ENCODE data around the gene BST1. TPM values are rescaled to one million over a fixed set of nuclear protein-coding genes. Genes with fewer than 3 reads are reported as not detected.

Gene BST1
- total RNA-seq, 2 experiments from 2014 or later = 0.82 to 1.0 TPM

- H3K27ac Mint-ChIP-seq = peak within 1 kb of the TSS; percentile 91
- H3K4me3 Mint-ChIP-seq = peak within 1 kb of the TSS; percentile 85
- peaks cover 6% of the 10 kb centered on the region for H3K9me3 Mint-ChIP-seq
- H3K36me3 Mint-ChIP-seq (ENCODE audit: low read depth) = peaks cover 64% of the 10 kb centered on the region
- H3K4me1 Mint-ChIP-seq = peaks cover 78% of the 10 kb centered on the region
- H3K27me3 Mint-ChIP-seq = peaks cover 16% of the 10 kb centered on the region
- ChIA-PET CTCF (interaction anchor here (1.0 to 2.0 kb wide), 4 partner anchors 18 to 46 kb away, joined by 3 to 5 read pairs (median 4); no protein-coding TSS in a partner anchor), POLR2A (interaction anchor here (1.1 kb wide), 1 partner anchor 7 kb away, joined by 4 read pairs; no protein-coding TSS in a partner anchor)
- DNase-seq = peak; percentile 75
Observed at GRCh38 chr4:15778289-15779241, 75.7 kb downstream of the BST1 start, which contains the start of gene CD38. TSS of gene CD38 (plus strand) at chr4:15778328. CDS start at chr4:15778415, 87 bp downstream.

- peaks cover 80% of the 10 kb centered on the region for H3K4me1 Mint-ChIP-seq
- DNase-seq = no peak
- POLR2A ChIA-PET = interaction anchor here (0.6 to 1.1 kb wide), 3 partner anchors 8 to 26 kb away, joined by 3 to 4 read pairs (median 3); no protein-coding TSS in a partner anchor
- CTCF ChIA-PET = interaction anchor here (0.7 to 2.0 kb wide), 7 partner anchors 10 to 46 kb away, joined by 3 to 5 read pairs (median 3); no protein-coding TSS in a partner anchor
- H3K4me3 Mint-ChIP-seq = peak overlapping the region; percentile 85
- peaks cover 7% of the 10 kb centered on the region for H3K9me3 Mint-ChIP-seq
- peak overlapping the region; percentile 82 for H3K27ac Mint-ChIP-seq
- H3K27me3 Mint-ChIP-seq = peaks cover 12% of the 10 kb centered on the region
- peaks cover 65% of the 10 kb centered on the region for H3K36me3 Mint-ChIP-seq (ENCODE audit: low read depth)
Observed at GRCh38 chr4:15779306-15779705, 76.4 kb downstream of the BST1 start.

GRCh38 chr4:15779809-15780208 is 76.9 kb downstream of the BST1 start:
- ChIA-PET POLR2A (interaction anchor here (0.6 to 1.1 kb wide), 3 partner anchors 8 to 26 kb away, joined by 3 to 4 read pairs (median 3); no protein-coding TSS in a partner anchor), CTCF (interaction anchor here (0.6 to 2.0 kb wide), 6 partner anchors 9 to 38 kb away, joined by 3 to 5 read pairs (median 3); no protein-coding TSS in a partner anchor)
- Mint-ChIP-seq H3K9me3 (peaks cover 7% of the 10 kb centered on the region), H3K27ac (peak overlapping the region; percentile 82), H3K27me3 (peaks cover 9% of the 10 kb centered on the region), H3K36me3 (ENCODE audit: low read depth) (peaks cover 67% of the 10 kb centered on the region), H3K4me3 (peak overlapping the region; percentile 85), H3K4me1 (peaks cover 81% of the 10 kb centered on the region)
- DNase-seq = no peak

DNA sequence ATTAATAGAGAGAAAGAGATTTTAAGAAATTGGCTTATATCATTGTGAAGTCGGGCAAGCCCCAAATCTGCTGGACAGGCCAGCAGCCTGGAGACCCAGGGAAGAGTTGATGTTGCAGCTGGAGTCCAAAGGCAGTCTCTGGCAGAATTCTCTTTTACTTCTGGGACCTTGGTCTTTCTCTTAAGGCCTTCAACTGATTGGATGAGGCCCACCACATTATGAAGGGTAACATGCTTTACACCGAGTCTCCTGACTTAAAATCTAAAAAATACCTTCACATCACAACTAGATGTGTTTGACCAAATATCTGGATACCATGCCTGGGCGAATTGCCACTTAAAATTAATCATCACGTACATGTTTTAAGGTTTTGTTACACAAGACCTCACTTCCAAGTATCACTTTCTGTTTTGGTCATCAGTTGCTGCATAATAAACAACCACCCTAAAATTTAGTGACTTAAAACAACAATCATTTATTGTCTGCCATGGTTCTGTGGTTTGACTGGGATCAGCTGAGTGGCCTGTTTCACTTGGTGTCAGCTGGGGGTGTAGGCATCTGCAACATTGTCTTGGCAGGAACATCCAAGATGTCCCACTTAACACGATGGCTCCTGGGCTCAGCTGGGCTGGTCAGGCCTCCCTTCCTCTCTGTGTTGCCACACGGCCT is 78.7 kb downstream of the BST1 start:
- Mint-ChIP-seq H3K27ac (peak overlapping the region; percentile 73), H3K4me1 (peaks cover 80% of the 10 kb centered on the region), H3K27me3 (no peaks in the 10 kb centered on the region), H3K4me3 (peak overlapping the region; percentile 85), H3K9me3 (peaks cover 13% of the 10 kb centered on the region), H3K36me3 (ENCODE audit: low read depth) (peaks cover 75% of the 10 kb centered on the region)
- CTCF ChIA-PET = interaction anchor here (0.9 to 1.6 kb wide), 4 partner anchors 12 to 49 kb away, joined by 3 to 4 read pairs (median 3); no protein-coding TSS in a partner anchor
- DNase-seq = peak; percentile 48
- POLR2A ChIA-PET = no interaction called here

Other genes starting within 250 kb of the BST1 start
- gene CC2D2A, start 233.2 kb upstream of the BST1 start, total RNA-seq = not detected
- gene FBXL5, start 47.7 kb upstream of the BST1 start, total RNA-seq = 10 to 100 TPM; 34.3 to 38.6 TPM
- gene FAM200B, start 21.2 kb upstream of the BST1 start, total RNA-seq = 10 to 100 TPM; 15.9 to 24.3 TPM
- 10 to 100 TPM; 87.4 to 95.3 TPM for gene CD38, start 75.3 kb downstream of the BST1 start, total RNA-seq
- gene FGFBP1, start 235.7 kb downstream of the BST1 start, total RNA-seq = not detected

Measured in activated CD4-positive, alpha-beta T cell treated with anti-CD3 and anti-CD28 coated beads, Interleukin-2, amount 10 ng/mL, durations not matched to agents 7 days and 5 days (primary cell).